ELF-1 (cell line): ENCODE results near the gene HSPA4.

ENCODE experiments used
- DNase-seq: peaks from one replicate; pipeline ENCODE4 v3.0.0-alpha.2; 2016; ENCODE audit warnings: low read depth, low spot score

Gene HSPA4

DNA sequence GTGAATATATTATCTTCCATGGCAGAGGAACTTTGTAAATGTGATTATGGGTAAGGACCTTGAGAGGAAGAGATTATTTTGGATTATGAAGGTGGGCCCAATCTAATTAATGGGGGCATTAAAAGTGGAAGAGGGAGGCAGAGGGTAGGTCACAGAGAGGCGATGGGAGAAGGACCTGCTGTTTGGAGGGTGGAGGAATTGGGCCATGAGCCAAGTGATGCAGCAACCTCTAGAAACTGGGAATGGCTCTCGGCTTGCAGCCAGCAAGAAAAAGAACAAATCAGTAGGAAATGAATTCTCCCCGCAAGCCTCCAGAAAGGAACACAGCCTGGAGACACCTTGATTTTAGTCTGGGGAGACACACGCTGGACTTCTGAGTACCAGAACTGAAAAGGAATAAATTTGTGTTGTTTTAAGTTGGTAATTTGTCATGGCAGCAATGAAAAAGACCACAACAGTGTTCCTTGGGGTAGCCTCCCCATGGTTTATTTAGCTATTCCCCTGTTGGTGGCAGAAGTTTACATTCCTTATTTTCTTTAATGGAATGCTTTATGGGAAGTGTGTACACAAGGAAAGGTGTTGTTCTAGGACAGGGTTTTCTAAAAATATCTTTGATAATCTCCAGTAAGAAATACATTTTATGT, 103.6 kb downstream of the HSPA4 start:
- DNase-seq, result no peak
